K562 (cell line): ENCODE measurements around the gene KPNA3.

ENCODE experiments used
- CEBPB ChIP-seq: fragments of 450-650 bp; IDR thresholded peaks from 2 replicates; pipeline ENCODE4 v1.6.1; 2016; ENCODE audit warnings: missing genetic modification characterization, missing compliant biosample characterization
- CTCF ChIP-seq, 3 experiments: IDR thresholded peaks in 2 of 3; conservative IDR thresholded peaks in 1 of 3; 2 replicates each; pipeline ENCODE4 v1.5.1; 2011 to 2012; ENCODE audit warnings: low read length in 3 of 3, mild to moderate bottlenecking in 3 of 3, control low read depth in 2 of 3, improper control_type of control experiment in 1 of 3, inconsistent platforms in 1 of 3, low read depth in 1 of 3, mixed read lengths in 1 of 3, moderate library complexity in 1 of 3; ENCODE audit not compliant: insufficient read depth in 2 of 3
- MLX ChIP-seq, 2 experiments: fragments of 450-650 bp in 1 of 2; sonication (generic) in 1 of 2; formaldehyde crosslinking; conservative IDR thresholded peaks; 2 replicates each; pipeline versions ENCODE4 v1.4.0 to v1.8.1; 2020 to 2022; ENCODE audit warnings: mild to moderate bottlenecking in 1 of 2, missing genetic modification reagents in 1 of 2
- NFYB ChIP-seq: IDR thresholded peaks from 2 replicates; pipeline ENCODE4 v1.6.1; 2011; ENCODE audit warnings: mild to moderate bottlenecking, moderate library complexity; ENCODE audit not compliant: insufficient read length; ENCODE audit errors: extremely low read depth
- TCF3 ChIP-seq: sonication (generic); formaldehyde crosslinking; IDR thresholded peaks from 2 replicates; pipeline ENCODE4 v1.4.0; 2020; ENCODE audit warnings: mild to moderate bottlenecking, missing genetic modification reagents
- ZBTB40 ChIP-seq, 2 experiments: fragments of 450-650 bp in 1 of 2; sonication (generic) in 1 of 2; formaldehyde crosslinking in 1 of 2; IDR thresholded peaks; 2 replicates each; pipeline versions ENCODE4 v1.7.1 to v1.9.0; 2016 to 2022; ENCODE audit warnings: inconsistent platforms in 1 of 2, mild to moderate bottlenecking in 1 of 2, missing genetic modification reagents in 1 of 2

- TF ChIP-seq CTCF (IDR thresholded peaks at IDR 0.05 in 2 of 3, conservative IDR thresholded peaks at IDR 0.05 in 1 of 3; ENCODE audit: insufficient read depth in 2 of 3, low read depth in 1 of 3, low read length in 3 of 3) (no peak), CEBPB (tag) (no peak), NFYB (no peak), TCF3 (CRISPR knock-in tag) (no peak), MLX (CRISPR knock-in tag; conservative IDR thresholded peaks at IDR 0.05) (no peak), ZBTB40 (IDR thresholded peaks at IDR 0.05) (no peak), ZBTB40 (CRISPR knock-in tag; IDR thresholded peaks at IDR 0.05) (no peak)
These were observed 91.0 kb downstream of the KPNA3 start for GRCh38 chr13:49701491-49701890.
